Mammary epithelial cell (primary cell): ENCODE data around the gene SLC44A1.

Experiments
- CTCF ChIP-seq, 2 donors: IDR thresholded peaks in 1 of 2; conservative IDR thresholded peaks in 1 of 2; 2 replicates each; pipeline ENCODE4 v1.5.1; 2011 to 2012; ENCODE audit warnings: inconsistent platforms in 2 of 2, low read length in 2 of 2, mild to moderate bottlenecking in 2 of 2, control low read depth in 1 of 2, low read depth in 1 of 2; ENCODE audit not compliant: insufficient read depth in 1 of 2; ENCODE audit errors: extremely low read depth in 1 of 2
- EZH2 ChIP-seq: IDR thresholded peaks from 2 replicates; pipeline ENCODE4 v1.6.1; 2012; ENCODE audit warnings: low read length, inconsistent platforms, borderline replicate concordance

GRCh38 chr9:105363837-105364236, 119.4 kb downstream of the SLC44A1 start:
- TF ChIP-seq CTCF (conservative IDR thresholded peaks at IDR 0.05 in 1 of 2, IDR thresholded peaks at IDR 0.05 in 1 of 2; ENCODE audit: extremely low read depth in 1 of 2, insufficient read depth in 1 of 2, low read depth in 1 of 2, low read length in 2 of 2) (no peak), EZH2 (no peak)
